ENCODE data around the gene MIEF1.

The MIEF1 gene

GRCh38 chr22:39488563-39489083 is 13.5 kb upstream of the MIEF1 start:
- Histone ChIP-seq H3K4me3 (ENCODE audit: low read depth, low read length) (no peak overlapping the region), H3K9me3 (ENCODE audit: control insufficient read depth, insufficient read depth, low read depth, low read length) (no peaks in the 10 kb centered on the region), H3K27ac (ENCODE audit: extremely low read depth, low read depth, low read length) (no peak overlapping the region), H3K36me3 (ENCODE audit: control insufficient read depth in 2 of 2, insufficient read depth in 1 of 2, low read length in 2 of 2) (peaks cover 0 to 8% of the 10 kb centered on the region in 2 experiments; a peak in 2 of 3 replicates), H3K4me1 (ENCODE audit: control insufficient read depth, insufficient read depth, low read length) (no peaks in the 10 kb centered on the region)
- TF ChIP-seq GLI4 (tag by site-specific recombination; IDR thresholded peaks at IDR 0.05) (no peak), ZBTB10 (tag by site-specific recombination; IDR thresholded peaks at IDR 0.05) (no peak), REST (tag by site-specific recombination; IDR thresholded peaks at IDR 0.05) (no peak), GFI1B (tag by site-specific recombination; IDR thresholded peaks at IDR 0.05) (no peak), ZBTB8A (tag by site-specific recombination; IDR thresholded peaks at IDR 0.05) (no peak), SCRT2 (tag by site-specific recombination; IDR thresholded peaks at IDR 0.05) (no peak), ZNF132 (tag by site-specific recombination; IDR thresholded peaks at IDR 0.05; ENCODE audit: borderline replicate concordance) (no peak), ZNF19 (tag by site-specific recombination; IDR thresholded peaks at IDR 0.05; ENCODE audit: low read depth) (no peak), ZNF24 (tag by site-specific recombination; IDR thresholded peaks at IDR 0.05) (no peak), ZNF561 (tag by site-specific recombination; IDR thresholded peaks at IDR 0.05; ENCODE audit: borderline replicate concordance) (no peak), MZF1 (tag by site-specific recombination; IDR thresholded peaks at IDR 0.05; ENCODE audit: borderline replicate concordance) (no peak), ZFP37 (tag by site-specific recombination; IDR thresholded peaks at IDR 0.05) (no peak), BCL6B (tag by site-specific recombination; IDR thresholded peaks at IDR 0.05) (no peak), ZNF2 (tag by site-specific recombination; IDR thresholded peaks at IDR 0.05) (no peak), ZNF645 (tag by site-specific recombination; IDR thresholded peaks at IDR 0.05) (no peak), ZNF704 (tag by site-specific recombination; IDR thresholded peaks at IDR 0.05) (no peak)
- ChIA-PET CTCF (interaction anchor here (0.6 to 0.7 kb wide), 2 partner anchors 30 to 821 kb away, joined by 3 read pairs; no protein-coding TSS in a partner anchor), POLR2A (interaction anchor here (0.7 kb wide), 1 partner anchor 13 kb away, joined by 5 read pairs; no protein-coding TSS in a partner anchor)

Measured in HEK293 (cell line).